ENCODE measurements around the gene UGT1A9. TPM values are rescaled to one million over a fixed set of nuclear protein-coding genes. Genes with fewer than 3 reads are reported as not detected.

Gene UGT1A9
- total and polyA plus RNA-seq, 2 experiments from 2014 or later = not detected

GRCh38 chr2:233746475-233747282 is 75.0 kb downstream of the UGT1A9 start:
- H3K9me3 Mint-ChIP-seq = peaks cover 49% of the 10 kb centered on the region
- Histone ChIP-seq H4K20me1 (replicated peaks; ENCODE audit: insufficient read depth) (no peaks in the 10 kb centered on the region), H3K9me2 (ENCODE audit: insufficient read depth) (no peaks in the 10 kb centered on the region), H3K4me1 (ENCODE audit: insufficient read depth) (no peaks in the 10 kb centered on the region), H3K27ac (ENCODE audit: low read depth) (no peak overlapping the region), H2AFZ (no peak overlapping the region), H3F3A (replicated peaks; ENCODE audit: low read depth) (no peaks in the 10 kb centered on the region), H3K79me2 (replicated peaks; ENCODE audit: insufficient read depth) (no peaks in the 10 kb centered on the region), H3K27me3 (ENCODE audit: insufficient read depth) (no peaks in the 10 kb centered on the region), H3K4me3 (no peak overlapping the region), H3K36me3 (ENCODE audit: insufficient read depth) (no peaks in the 10 kb centered on the region), H3K4me2 (no peak overlapping the region)
- peaks cover 2% of the 10 kb centered on the region for H3K27me3 Mint-ChIP-seq (ENCODE audit: insufficient read depth, low read depth, poor library complexity)
- no peak overlapping the region for H3K27ac Mint-ChIP-seq
- TF ChIP-seq ETS1 (IDR thresholded peaks at IDR 0.05) (no peak), NANOG (IDR thresholded peaks at IDR 0.05; ENCODE audit: borderline replicate concordance) (no peak), REST (IDR thresholded peaks at IDR 0.05; ENCODE audit: unreplicated experiment) (no peak), ZNF331 (CRISPR knock-in tag; IDR thresholded peaks at IDR 0.05; ENCODE audit: low read depth) (no peak), EZH2 (IDR thresholded peaks at IDR 0.05; ENCODE audit: low read depth, unreplicated experiment) (no peak), CREB1 (CRISPR knock-in tag; IDR thresholded peaks at IDR 0.05; ENCODE audit: low read depth) (no peak), ZNF462 (CRISPR knock-in tag; IDR thresholded peaks at IDR 0.05) (no peak), STAT1 (IDR thresholded peaks at IDR 0.05; ENCODE audit: unreplicated experiment) (no peak), ZNF114 (CRISPR knock-in tag; IDR thresholded peaks at IDR 0.05) (no peak), CTCF (conservative IDR thresholded peaks at IDR 0.05; ENCODE audit: low read depth in 2 of 2) (no peak), JUNB (IDR thresholded peaks at IDR 0.05; ENCODE audit: unreplicated experiment) (no peak), POLR2AphosphoS5 (IDR thresholded peaks at IDR 0.05; ENCODE audit: low read depth) (no peak), EZH2phosphoT487 (IDR thresholded peaks at IDR 0.05; ENCODE audit: unreplicated experiment) (no peak)
- H3K4me3 Mint-ChIP-seq = no peak overlapping the region
- H3K36me3 Mint-ChIP-seq (ENCODE audit: low read depth) = peaks cover 16% of the 10 kb centered on the region
- no peaks in the 10 kb centered on the region for H3K4me1 Mint-ChIP-seq
- ATAC-seq = no peak
- DNase-seq (ENCODE audit: low spot score) = no peak

All from GM23338 (cell line).